NCI-H2196 (cell line): ENCODE measurements around the gene TRUB2.

Experiments
- DNase-seq: peaks from one replicate; lab custom pipeline; 2025; ENCODE audit not compliant: unreplicated experiment; lab: John Stamatoyannopoulos, UW

The TRUB2 gene, protein sequence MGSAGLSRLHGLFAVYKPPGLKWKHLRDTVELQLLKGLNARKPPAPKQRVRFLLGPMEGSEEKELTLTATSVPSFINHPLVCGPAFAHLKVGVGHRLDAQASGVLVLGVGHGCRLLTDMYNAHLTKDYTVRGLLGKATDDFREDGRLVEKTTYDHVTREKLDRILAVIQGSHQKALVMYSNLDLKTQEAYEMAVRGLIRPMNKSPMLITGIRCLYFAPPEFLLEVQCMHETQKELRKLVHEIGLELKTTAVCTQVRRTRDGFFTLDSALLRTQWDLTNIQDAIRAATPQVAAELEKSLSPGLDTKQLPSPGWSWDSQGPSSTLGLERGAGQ

DNA sequence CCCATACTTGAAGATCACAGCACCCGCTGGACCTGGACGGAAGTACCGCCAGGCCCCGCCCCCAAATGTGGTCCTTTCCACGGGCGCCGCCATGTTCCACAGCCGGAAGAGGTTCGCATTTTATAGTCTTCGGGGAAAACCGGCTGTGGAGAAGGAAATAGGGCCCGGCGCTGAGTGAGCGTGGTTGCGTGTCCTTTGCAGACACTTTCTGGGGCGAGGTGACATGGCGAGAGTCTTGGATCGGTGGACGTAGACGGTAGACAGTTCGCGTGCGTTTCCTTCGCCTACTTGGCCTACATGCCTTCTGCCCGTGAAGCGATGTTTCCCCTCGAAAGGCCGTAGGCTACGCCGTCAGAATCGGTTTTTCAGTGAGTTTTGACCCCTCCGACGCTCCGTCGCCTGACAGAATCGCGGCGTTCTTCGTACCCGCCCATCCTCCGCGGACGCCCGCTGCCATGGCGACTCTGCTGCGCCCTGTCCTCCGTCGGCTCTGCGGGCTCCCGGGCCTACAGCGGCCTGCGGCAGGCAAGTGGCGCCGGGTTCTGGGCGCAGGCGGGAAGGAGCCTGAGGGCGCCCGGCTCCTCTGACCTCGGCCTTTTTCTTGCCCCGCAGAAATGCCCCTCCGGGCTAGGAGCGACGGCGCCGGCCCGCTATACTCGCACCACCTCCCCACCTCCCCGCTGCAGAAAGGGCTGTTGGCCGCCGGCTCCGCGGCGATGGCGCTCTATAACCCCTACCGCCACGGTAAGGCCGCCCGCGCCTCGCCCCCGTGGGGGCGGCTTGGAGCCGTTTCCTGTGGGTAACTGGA lies at the start of gene TRUB2, which contains the start of gene COQ4:
TRUB2 (minus strand) TSS at position 44 of the 808 bp plus-strand sequence; CDS start at position 5, 39 bp downstream.
COQ4 (plus strand) TSS at position 436 of the 808 bp plus-strand sequence; CDS start at position 456, 20 bp downstream.
- DNase-seq: peak; percentile 92

DNA sequence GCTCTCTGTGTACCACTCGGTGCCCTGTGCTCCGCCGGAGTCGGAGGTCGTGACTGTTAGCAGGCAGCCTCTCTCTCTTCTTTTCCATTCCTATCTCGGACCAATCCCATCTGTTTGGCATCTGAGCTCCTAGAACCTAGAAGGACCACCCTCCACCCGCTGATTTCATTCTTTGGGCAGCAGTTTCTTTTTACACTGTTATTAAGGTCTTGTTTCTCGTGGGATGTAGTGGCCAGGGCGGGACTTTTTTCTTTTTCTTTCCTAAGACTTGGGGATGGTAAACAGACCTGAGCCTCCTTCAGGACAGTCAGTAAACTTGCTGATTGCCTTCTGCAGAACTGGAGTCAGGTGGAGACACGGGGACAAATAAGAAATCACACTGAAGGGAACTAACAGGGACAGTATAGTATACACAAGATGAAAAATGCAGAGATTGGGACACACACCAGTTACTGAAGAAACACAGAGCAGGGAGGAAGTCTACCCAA lies 49.4 kb upstream of the TRUB2 start:
- no peak for DNase-seq

DNA sequence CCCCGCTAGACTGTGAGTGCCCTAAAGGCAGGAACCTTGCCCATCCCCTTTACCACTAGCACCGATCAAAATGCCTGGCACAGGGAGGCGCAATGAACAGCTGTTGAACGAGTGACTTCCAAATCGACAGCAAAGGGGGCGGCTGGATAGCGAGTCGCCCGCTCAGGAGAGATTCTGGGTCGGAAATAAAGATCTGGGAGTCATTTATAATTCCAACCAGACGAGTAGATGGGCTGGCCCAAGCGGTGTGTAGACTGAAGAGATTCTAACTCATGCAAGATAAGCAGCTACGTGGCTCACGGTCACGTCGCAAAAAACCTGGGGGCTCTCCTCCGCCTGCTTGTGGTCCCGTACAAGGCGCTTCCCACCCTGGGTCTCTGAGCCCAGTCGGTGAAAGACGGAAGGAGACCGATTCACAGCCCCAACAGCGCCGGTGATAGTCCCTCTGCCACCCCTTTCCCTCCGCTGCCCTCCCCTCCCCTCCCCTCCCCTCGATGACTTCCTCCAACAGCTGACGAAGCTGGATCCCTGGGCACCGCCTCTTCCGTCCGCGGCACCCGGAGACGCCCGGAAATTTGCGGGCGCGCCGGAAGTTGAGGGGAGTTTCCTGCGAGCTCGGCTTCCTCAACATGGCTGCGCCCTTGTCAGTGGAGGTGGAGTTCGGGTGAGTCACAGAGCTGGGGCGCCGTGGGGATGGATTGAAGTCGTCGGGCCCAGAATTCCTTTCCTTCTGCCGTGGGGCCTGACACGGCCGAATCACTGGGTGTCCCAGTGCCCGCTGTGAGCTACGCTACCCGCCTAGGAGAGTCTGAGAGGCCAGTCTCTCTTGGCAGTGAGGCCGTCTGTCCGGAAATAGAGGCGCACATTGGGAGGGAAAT lies 48.7 kb upstream of the TRUB2 start, which contains the start of gene URM1:
URM1 (plus strand) TSS at position 623 of the 878 bp plus-strand sequence; CDS start at position 630, 7 bp downstream.
- DNase-seq: peak; percentile 97

DNA sequence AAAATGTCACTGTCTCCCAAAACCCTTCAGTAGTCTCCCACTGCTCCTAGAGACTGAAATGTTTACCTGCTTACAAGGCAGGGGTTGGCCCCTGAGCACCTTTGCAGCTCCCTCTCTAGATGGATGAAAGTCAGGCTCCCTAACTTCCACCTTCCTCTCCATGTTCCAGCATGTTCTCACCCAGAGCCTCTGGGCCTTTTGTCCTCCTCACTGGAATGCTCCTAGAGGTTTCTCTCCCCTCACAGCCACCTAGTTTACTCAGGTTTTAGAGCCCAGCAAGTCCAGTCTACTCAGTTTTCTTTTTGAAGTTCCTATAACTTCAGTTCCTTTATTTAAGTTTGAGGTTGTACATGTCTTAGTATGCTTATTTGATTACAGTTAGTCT lies 48.1 kb upstream of the TRUB2 start:
- no peak for DNase-seq

DNA sequence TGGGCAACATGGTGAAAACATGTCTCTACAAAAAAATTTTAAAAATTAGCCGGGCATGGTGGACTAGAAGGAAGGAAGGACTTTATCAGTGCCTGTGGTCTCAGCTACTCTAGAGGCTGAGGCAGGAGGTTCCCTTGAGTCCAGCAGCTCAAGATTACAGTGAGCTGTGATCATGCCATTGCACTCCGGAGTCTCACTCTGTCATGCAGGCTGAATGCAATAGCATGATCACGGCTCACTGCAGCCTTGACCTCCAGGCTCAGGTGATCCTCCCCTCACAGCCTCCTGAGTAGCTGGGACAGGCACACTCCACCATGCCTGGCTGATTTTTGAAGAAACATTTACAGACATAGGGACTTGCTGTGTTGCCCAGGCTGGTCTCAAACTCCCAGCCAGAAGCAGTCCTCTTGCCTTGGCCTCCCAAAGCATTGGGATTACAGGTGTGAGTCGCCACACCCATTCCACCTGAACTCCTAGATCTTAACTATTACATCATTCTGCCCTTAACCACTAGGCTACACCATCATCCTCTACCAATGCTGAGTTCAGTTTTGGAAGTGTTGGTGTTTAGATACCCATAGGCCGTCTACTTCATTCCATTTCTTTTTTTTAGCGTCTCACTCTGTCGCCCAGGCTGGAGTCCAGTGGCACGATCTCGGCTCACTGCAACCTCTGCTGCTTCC lies 46.9 kb upstream of the TRUB2 start:
- DNase-seq: no peak

DNA sequence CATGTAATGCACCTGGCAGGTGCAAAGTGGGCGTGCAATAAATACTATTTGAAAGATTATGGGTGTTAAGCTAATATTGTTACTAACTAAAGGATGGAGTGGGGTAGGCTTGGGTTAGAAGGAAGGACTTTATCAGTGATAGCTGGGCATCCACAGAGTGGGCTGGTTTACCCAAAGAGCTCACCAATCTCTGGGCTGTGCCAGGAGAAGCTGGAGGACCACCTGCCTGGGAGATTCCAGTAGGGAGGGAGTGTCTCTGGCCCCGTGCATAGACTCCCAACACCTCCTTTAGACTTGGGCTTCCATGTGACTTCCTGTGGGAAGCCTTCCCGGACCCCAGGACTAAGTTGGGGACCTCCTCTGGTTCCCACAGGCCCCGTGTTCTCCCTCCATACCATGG lies 43.3 kb upstream of the TRUB2 start:
- no peak for DNase-seq

DNA sequence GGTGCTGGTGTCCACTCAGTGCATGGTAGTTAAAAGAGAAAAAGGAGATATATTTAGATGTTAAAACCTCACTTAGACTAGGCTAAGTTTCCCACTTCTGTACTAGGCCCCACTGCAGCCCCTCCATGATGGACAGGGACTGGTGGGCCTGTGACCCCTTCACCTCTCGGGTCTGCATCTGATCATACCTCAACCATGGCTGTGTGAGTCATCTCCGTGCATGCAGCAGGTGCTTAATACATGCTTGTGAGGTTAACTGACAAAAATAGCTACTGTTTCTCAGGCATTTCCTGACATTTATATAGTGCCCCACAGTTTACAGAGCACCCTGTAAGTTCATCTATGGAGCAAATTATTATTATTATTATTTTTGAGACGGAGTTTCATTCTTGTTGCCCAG lies 40.5 kb upstream of the TRUB2 start:
- DNase-seq: no peak

DNA sequence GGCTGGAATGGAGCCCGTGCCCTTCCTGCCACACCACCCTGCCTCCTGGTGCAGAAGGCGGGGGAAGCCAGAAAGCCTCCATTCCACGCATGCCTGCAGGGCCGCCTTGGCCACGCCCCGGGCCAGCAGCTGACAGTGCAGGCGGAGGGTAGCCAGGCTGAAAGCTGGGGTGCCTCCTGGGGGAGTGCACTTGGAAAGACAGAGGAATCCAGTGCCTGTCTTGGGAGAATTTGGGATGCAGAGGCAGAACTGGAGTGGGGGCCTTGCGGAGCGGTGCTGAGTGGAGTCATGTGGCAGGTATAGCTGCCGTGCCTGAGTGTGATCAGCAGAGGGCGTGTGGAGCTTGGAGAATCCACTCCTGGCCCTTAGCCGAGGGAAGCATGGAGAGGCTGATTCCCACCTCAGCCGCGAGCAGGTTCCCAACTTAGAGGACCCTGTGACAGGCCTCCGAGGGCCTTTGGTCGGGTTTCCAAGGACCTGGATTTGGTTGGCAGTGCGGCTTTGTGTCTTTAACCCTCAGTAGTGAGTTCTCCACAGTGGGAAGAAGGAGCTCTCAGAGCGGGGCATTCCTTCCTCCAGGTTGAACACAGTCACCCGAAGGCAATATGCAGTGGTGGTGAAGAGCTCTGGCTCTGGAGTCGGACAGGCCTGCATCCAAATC lies 39.9 kb upstream of the TRUB2 start:
- DNase-seq: peak; percentile 85

DNA sequence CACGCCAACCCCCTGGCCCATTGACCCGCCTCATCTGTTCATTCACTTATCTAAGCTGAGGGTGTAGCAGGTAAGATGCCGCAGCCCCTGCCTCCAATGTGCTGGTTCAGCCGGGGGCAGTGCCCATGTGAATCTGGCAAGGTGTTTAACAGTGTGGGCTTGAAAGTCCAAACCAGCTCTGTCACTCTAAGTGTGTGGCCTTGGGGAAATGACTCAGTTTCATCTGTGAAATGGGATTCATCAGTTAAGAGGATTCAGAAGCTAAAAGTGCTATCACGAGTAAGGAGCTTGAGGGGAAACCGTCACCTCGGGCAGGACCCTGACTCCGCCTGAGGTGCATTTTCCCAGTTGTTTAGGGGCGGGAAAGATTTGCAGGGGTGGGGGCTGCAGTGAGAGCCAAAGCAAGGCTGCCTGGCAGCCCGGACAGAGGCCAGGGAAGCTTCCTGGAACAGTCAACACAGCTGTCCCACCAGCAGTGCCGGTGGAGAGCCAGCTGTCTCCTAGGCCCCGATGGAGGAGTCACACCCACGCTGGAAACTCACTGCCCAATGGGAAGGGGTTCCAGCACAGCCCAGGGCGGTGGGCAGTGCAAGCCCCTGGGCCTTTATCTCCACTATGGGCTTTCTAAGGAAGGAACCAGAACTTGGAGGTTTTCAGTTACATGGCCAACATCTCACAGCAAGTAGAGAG lies 39.2 kb upstream of the TRUB2 start:
- DNase-seq: peak; percentile 52

DNA sequence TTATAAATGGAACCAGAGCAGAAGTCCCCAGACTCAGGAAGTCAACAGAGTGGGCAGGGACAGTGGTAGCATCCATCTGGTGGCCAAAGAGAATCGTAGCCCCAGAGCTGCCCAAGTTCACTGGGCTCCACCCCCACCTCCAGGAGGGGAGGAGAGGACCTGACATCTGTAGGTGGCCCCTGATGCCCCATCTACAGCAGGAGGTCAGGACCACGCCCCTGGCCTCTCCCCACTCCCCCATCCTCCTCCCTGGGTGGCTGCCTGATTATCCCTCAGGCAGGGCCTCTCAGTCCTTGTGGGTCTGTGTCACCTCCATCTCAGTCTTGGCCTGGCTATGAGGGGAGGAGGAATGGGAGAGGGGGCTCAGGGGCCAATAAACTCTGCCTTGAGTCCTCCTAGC lies 38.6 kb upstream of the TRUB2 start:
- DNase-seq: no peak

DNA sequence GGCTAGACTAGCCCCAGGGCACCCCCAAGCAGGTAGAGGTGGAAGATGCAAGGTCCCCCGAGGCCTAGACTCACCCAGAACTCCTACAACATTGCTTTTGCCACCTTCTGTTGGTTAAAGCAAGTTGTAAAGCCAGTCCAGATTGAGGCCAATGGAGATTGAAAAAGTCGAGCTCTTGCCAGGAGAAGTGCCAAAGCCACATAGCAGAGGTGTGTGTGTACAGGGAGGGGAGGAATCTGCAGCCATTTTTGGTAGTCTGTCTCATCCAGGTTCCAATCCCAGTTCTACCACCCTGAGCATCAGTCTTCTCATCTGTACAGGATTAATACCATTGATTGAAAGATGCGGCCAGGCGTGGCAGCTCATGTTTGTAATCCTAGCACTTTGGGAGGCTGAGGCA lies 36.6 kb upstream of the TRUB2 start:
- DNase-seq: no peak

DNA sequence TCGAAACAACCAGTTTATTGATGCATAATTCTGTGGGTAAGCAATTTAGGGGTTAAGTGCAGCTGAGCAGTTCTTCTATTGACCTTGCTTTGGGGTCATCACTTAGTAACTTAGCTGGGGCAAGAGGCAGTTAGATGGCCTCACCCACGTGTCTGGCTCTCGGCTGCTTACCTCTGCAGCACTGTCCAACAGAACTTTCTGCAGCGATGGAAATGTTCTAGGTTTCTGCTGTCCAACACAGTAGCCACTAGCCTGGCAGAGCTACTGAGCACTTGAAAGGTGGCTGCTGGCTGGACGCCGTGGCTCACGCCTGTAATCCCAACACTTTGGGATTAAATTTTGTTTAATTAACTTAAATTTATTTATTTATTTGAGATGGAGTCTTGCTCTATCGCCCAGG lies 35.8 kb upstream of the TRUB2 start:
- DNase-seq: no peak

DNA sequence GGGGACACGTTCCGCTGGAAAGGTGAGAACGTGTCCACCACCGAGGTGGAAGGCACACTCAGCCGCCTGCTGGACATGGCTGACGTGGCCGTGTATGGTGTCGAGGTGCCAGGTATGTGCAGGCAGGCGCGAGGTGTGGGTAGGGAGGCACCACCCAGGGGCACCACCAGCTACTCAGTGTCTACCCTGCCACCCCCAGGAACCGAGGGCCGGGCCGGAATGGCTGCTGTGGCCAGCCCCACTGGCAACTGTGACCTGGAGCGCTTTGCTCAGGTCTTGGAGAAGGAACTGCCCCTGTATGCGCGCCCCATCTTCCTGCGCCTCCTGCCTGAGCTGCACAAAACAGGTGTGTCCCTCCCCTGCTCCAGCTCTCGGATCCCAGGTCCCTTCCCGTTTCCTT lies 33.2 kb upstream of the TRUB2 start:
- DNase-seq: no peak

DNA sequence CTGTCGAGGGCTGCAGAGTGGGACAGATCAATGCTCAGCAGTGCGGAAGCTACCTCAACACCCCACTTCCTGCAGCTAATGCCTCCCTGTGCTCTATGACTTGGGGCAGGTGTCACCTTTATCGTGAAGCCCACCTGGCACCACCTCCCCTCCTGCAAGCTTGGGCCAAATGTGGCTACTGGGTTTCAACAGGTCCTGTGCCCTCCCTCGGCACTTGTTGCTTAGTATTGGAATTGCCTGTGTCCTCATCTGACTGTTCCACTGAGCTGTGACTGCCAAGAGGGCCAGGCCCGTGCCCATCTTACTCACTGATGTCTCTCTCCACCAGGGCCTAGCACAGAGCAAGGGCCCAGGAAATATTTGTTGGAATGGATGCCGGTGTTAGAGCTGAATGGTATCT lies 27.5 kb upstream of the TRUB2 start:
- DNase-seq: no peak

DNA sequence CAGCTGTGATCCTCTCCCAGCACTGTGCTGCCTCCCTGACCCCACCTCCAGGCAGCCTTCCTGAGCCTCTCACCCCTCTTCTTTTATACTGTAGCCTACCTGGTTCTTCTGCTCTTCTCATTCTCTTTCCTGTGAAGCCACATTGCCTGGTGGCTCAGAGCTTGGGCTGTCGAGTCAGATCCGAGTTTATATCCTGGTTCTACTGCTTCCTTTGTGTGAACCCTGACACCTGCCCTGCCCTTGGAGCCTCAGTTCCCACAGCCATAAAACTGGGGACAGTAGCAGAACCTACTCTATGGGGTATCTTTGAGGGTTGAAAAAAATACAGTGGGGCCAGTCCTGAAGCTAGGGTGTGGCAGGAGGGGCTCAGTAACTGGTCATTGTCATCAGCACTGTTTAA lies 26.9 kb upstream of the TRUB2 start:
- DNase-seq: no peak

DNA sequence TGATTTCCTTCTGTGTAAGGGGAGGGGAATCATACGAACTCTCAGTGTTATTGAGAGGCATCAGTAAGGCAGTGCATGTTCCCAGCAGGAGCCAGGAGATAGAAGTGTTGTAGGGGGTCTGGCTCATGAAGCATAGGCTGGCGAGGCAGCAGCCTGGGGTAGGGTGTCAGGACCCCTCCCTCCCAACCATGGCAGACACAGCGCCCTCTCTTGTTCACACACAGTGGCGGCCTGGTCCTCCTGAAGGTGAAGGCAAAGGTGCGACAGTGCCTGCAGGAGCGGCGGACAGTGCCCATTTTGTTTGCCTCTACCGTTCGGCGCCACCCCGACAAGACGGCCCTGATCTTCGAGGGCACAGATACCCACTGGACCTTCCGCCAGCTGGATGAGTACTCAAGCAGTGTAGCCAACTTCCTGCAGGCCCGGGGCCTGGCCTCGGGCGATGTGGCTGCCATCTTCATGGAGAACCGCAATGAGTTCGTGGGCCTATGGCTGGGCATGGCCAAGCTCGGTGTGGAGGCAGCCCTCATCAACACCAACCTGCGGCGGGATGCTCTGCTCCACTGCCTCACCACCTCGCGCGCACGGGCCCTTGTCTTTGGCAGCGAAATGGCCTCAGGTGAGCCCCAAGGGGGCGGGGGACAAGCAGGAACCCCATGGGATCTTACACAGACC lies 22.8 kb upstream of the TRUB2 start:
- no peak for DNase-seq

DNA sequence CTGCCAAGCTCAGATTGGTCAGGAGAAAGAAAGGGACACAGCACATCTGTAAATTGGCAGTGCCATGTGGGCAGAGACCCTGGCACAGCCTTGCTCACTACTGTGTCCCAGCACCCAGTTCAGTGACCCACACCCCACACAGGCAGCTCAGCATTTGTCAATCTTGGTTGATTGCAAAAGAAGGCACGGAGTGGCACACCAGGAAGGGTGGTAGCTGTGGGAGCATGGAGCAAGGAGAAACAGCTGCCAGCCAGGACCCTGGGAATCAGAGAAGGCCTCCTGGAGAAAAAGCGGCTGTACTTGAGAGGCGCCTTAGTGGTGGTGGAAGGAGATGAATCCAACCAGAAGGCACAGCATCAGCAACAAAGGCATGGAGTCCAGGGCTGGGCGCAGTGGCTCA lies 21.6 kb upstream of the TRUB2 start:
- no peak for DNase-seq

DNA sequence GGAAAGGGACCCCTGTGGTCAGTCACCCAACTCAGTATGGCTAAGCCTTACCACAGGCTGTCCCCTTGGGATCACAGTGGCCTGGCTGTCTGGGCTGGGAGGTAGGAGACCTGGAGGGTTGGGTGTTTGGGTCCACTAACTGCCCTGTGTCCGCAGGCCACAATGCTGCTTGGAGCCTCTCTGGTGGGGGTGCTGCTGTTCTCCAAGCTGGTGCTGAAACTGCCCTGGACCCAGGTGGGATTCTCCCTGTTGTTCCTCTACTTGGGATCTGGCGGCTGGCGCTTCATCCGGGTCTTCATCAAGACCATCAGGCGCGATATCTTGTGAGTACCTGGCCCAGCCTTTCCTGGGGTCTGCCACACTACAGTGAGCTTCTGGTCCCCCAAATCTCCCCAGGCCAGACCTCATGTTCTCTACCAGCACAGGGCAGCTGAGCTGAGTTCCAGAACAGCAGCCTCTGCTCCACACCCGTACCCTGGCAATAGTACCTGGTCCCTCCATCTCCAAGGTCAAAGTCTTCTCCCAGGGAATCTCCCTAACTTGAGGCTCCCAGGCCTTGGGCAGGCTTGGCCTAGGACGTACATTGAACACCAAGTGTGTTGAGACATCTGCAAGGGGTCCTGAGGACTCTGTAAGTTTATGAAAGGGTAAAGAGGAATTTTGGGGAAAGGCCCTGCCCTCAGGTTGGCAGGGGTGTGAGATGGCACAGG lies 20.9 kb upstream of the TRUB2 start:
- no peak for DNase-seq
